GM19099 (cell line): Measurements from ENCODE around the gene RPS6KL1.

Experiments used
- POLR2A ChIP-seq: IDR thresholded peaks from 3 replicates; pipeline ENCODE4 v1.6.1; 2011; ENCODE audit warnings: low read depth; ENCODE audit not compliant: insufficient read length; ENCODE audit errors: extremely low read depth

The RPS6KL1 gene

GRCh38 chr14:74946659-74947281, 23.7 kb upstream of the RPS6KL1 start:
- peak; percentile 9 for TF ChIP-seq POLR2A

GRCh38 chr14:74945852-74946658, 23.0 kb upstream of the RPS6KL1 start:
- no peak for TF ChIP-seq POLR2A

DNA sequence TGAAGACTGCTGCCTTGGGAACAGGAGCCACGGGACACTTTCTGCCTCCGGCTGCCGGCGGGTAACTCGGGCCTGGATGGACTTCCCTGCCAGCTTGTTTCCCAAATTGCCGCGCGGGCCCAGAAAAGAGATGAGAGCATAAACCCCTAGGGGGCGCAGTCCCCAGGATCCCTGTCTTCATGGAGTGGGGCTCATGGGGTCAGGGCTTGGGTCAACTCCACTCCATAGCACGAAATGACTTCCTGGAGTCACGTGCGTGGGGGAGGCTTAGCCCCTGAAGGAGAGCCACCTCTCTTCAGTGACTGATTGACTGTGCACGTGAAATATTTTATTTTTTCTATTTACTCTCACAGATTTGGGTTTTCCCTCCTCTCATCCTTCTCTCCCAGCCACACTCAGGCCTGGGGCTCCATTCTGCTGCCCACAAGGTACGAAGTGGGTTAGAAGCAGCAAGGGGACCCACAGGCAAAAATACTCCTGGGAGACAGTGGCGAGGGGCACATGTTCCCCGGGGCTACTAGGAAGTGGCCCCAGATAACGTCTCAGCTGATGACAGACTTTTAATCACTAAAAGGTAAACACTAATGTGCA, 22.3 kb upstream of the RPS6KL1 start:
- TF ChIP-seq POLR2A: no peak

GRCh38 chr14:74942608-74943007, 19.5 kb upstream of the RPS6KL1 start:
- TF ChIP-seq POLR2A: no peak

DNA sequence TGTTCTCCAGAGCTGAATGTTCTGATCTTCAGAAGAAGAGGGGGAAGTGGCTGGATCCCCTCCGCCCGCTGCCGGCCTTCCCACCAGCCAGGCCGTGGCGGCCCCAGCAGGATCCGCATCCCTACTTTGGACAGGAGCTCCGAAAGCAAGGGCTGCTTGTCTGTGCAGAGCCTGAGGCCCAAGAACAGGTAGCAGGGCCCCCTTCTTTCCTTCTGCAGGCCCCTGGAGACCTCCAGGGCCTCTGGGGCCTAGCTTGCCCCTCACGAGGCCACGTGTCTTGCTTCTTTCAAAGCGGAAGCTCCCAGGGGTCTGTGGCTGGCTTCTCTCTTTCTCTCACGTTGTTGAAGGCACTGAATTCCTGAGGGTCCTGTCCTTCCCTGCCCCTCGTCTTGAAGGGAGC, 19.1 kb upstream of the RPS6KL1 start:
- no peak for TF ChIP-seq POLR2A

DNA sequence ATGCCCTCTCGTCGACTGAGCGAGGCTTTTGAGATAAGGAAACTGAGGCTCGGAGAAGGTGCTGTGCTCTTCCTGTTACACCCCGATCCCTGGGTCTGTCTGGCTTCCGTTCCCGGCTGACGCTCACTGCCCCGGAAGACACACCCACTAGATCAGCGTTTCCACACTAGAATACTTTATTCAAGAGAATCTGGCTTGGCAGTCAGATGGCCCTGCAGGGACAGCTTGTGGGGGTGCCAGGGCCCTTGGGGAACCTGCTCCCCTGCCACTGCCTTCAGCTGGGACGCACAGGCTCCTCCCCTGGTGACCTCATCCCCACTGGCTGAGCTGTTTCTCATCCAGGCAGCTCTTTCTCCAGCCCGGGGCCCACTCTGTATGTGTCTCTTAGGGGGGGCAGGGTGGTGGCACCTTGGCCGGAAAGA, 18.6 kb upstream of the RPS6KL1 start:
- peak; percentile 61 for TF ChIP-seq POLR2A

DNA sequence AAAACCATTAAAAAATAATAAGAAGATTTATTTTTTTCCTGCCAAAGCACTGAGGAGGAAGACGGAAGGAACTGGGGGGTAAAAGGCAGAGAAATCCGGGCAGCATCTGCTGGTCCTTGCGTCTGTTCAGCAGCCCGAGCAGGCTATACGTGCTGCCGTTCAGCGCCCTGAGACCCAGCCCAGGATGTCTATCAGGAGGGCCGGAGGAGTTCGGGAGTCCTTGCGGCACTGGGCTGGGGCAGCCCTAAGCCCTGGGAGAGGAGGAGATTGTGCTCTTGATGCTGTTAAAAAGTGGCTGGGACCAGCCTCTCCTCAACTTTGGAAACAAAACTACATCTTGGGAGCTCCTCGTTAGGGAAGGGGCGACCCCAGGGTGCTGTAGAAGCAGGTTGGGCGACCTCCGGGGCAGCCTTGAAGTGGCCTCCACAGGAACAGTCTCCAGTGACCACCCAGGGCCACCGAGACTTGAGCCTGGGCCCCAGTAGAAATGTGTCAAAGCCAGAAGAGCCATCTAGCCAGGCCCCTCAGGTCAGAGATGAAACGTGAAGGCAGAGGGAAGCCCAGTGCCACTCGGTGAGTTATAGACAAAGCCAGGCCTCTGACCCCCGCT, 18.0 kb upstream of the RPS6KL1 start:
- TF ChIP-seq POLR2A: no peak

GRCh38 chr14:74938531-74939495, 15.8 kb upstream of the RPS6KL1 start:
- no peak for TF ChIP-seq POLR2A

DNA sequence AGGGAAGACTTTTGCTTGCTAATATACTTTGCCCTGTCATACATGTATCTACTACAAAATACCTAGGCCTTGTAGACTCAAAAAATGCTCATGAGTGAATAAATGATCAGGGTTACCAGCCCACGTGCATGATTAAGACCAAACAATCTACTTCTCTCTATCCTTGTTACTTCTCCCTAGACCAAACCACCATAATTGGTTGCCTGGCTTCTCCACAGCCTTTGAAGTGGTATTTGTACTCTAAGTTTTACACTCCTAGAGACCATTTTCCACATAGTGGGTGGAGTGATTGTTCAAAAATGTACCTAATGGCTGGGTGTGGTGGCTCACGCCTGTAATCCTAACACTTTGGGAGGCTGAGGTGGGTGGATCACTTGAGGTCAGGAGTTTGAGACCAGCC, 14.1 kb upstream of the RPS6KL1 start:
- TF ChIP-seq POLR2A: no peak

- no peak for TF ChIP-seq POLR2A
Observed at GRCh38 chr14:74936731-74937130, 13.7 kb upstream of the RPS6KL1 start.

DNA sequence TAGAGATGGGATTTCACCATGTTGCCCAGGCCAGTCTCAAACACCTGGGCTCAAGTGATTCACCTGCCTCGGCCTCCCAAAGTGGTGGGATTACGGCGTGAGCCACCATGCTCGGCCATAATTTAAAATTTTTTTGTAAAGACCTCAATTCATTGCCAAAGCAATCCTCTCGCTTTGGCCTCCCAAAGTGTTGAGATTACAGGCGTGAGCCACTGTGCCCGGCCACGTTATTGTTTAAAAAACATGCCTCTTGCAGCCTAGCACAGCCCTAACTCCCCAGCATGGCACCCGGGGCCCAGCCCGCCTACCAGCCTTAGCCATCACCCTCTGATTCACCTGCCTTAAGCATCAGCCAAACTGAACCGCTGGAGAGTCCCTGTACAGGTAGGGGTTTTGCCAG, 13.1 kb upstream of the RPS6KL1 start:
- no peak for TF ChIP-seq POLR2A

DNA sequence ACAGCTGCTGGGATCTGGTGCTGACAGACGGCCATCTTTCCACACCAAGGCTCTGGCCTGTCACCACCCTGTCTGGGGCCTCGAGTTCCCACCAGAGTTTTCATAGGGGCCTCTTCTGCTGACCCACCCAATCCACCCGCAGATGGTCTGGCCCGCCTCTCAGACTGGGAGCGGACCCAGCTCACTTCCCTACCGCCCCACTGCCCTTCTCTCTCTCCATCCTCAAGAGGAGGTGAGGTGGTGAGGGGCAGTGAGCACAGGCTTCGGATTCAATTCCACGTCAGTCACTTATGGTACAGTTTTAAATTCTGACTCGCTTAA, 12.3 kb upstream of the RPS6KL1 start:
- TF ChIP-seq POLR2A: no peak

GRCh38 chr14:74934476-74935359, 11.7 kb upstream of the RPS6KL1 start:
- no peak for TF ChIP-seq POLR2A

DNA sequence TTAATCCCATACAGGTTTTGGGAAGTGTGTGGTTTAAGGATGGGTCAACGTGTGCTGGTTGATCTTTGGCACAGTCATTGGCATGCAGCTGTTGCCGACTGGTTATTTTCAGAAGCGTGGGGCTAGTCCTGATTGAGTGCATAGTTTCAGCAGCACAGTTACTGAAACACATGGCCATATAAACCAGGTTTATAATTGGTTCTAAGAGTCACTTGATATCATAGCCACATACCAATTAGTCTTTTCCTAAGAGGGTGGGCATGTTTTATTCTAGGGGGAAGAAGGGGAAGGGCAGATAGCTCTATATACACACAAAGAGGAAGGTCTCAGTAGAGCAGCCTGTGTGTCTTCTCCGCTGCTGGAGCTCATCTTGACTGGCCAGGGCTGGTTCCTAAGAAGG, 11.0 kb upstream of the RPS6KL1 start:
- no peak for TF ChIP-seq POLR2A
